LNCAP (cell line): ENCODE results near the gene ARHGEF28.

Experiments used
- CTCF ChIP-seq: fragments of 450-650 bp; IDR thresholded peaks from 2 replicates; pipeline ENCODE4 v1.5.1; 2017; ENCODE audit warnings: mild to moderate bottlenecking

ARHGEF28 gene

GRCh38 chr5:73728493-73729273 is 102.7 kb downstream of the ARHGEF28 start:
- TF ChIP-seq CTCF: no peak

DNA sequence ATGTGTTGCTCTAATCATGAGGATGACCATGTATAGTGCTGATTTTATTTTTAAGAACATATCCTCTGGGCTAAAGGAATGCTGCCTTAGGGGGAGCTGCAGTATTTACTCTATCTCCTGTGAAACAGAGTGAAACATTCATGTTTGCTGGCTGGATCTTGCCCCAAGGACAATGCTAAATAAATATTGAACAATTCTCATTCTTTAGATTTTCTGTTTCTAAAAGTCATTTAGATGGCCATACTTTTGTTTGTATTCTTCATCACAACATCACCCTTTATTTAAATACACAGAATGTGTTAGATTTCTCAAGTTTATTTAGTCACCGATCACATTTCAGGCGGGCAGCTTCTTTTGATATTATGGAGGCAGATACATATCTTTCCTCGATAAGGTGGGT is 103.3 kb downstream of the ARHGEF28 start:
- TF ChIP-seq CTCF: no peak

- no peak for TF ChIP-seq CTCF
Observed at GRCh38 chr5:73732045-73732444, 106.0 kb downstream of the ARHGEF28 start.

- TF ChIP-seq CTCF: no peak
Observed at GRCh38 chr5:73733219-73733618, 107.2 kb downstream of the ARHGEF28 start.

DNA sequence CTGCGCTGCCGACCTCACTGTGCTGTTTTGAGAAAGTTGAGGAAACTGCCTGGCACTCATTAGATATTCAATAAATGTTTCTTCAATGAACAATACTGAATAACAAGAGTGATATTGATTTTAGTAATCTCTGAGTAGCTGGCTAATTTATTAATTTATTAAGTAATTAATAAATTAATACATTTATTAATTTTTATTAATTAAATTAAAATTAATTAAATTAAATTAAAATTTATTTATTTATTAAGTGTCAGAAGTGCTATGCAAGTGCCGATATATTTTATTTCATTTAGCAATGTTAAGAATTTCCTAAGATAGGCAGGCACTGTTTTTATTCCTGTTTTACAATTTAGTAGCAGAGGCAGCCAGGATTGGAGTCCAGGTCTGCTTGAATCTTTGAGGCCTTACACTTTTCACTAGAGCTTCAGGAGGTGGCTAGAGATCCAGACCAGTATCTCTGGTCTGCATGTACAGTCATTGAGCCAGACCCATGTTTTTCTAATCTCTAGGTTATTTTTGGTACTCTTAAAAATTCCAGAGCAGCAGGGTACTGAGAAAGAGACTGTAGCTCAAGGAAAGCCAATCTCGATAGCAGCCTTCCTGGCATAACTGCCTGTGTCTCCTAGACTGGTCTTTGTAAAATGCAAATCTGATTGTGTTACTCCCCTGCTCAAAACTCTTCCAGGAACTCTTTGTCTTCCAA is 109.2 kb downstream of the ARHGEF28 start:
- no peak for TF ChIP-seq CTCF

- TF ChIP-seq CTCF: no peak
Observed at GRCh38 chr5:73739650-73740049, 113.7 kb downstream of the ARHGEF28 start.

GRCh38 chr5:73740274-73740790 is 114.3 kb downstream of the ARHGEF28 start:
- no peak for TF ChIP-seq CTCF
